SK-N-SH (cell line): ENCODE measurements around the gene ABHD8. TPM values are rescaled to one million over a fixed set of nuclear protein-coding genes. Genes with fewer than 3 reads are reported as not detected.

Experiments used
- CTCF ChIA-PET: fragments of 300-600, 350-600 bp; formaldehyde crosslinking; extraction: SDS; loops from one replicate; lab custom pipeline; 2021; lab: Yijun Ruan, JAX
- POLR2A ChIA-PET: fragments of 350-600 bp; sonication (Branson Sonifier 250); formaldehyde crosslinking; extraction: SDS; loops from one replicate; lab custom pipeline; 2020; ENCODE audit warnings: antibody characterized with exemption, inconsistent platforms; lab: Yijun Ruan, JAX
- DNase-seq: peaks from one replicate; pipeline ENCODE4 v3.0.0; 2012
- H2AFZ ChIP-seq: fragments of 200-600 bp; sonication (generic); 2 replicates; pipeline ENCODE4 v1.8.1; 2016; ENCODE audit warnings: antibody characterized with exemption, mild to moderate bottlenecking, low read depth
- H3F3A ChIP-seq: fragments of 200-600 bp; sonication (generic); replicated peaks from 2 replicates; pipeline ENCODE3; 2016; ENCODE audit warnings: antibody characterized with exemption, mild to moderate bottlenecking; ENCODE audit not compliant: insufficient read depth
- H3K27ac ChIP-seq, 2 experiments: fragments of 200-500 bp in 1 of 2; fragments of 200-600 bp in 1 of 2; sonication (Bioruptor generic) in 1 of 2; sonication (generic), shearing (Covaris generic) in 1 of 2; 2 replicates each; pipeline versions ENCODE4 v1.5.1 to v1.6.1; 2014 to 2016; ENCODE audit warnings: low read depth in 2 of 2, inconsistent platforms in 1 of 2, low read length in 1 of 2, mild to moderate bottlenecking in 1 of 2, mixed read lengths in 1 of 2
- H3K27me3 ChIP-seq: fragments of 200-600 bp; sonication (generic), shearing (Covaris generic); 2 replicates; pipeline ENCODE4 v1.6.1; 2016; ENCODE audit warnings: mixed run types; ENCODE audit not compliant: insufficient read depth
- H3K36me3 ChIP-seq, 2 experiments: fragments of 200-500 bp in 1 of 2; fragments of 200-600 bp in 1 of 2; sonication (Bioruptor generic) in 1 of 2; sonication (generic) in 1 of 2; replicated peaks in 1 of 2; 2 replicates each; pipeline versions ENCODE3 to v1.5.1; 2014 to 2016; ENCODE audit warnings: low read length in 1 of 2, mild to moderate bottlenecking in 1 of 2; ENCODE audit not compliant: insufficient read depth in 2 of 2, control insufficient read depth in 1 of 2
- H3K4me1 ChIP-seq, 2 experiments: fragments of 200-500 bp in 1 of 2; fragments of 200-600 bp in 1 of 2; sonication (Bioruptor generic) in 1 of 2; sonication (generic), shearing (Covaris generic) in 1 of 2; 2 replicates each; pipeline versions ENCODE4 v1.5.1 to v1.6.1; 2014 to 2016; ENCODE audit warnings: low read depth in 1 of 2, low read length in 1 of 2, mixed run types in 1 of 2; ENCODE audit not compliant: insufficient read depth in 2 of 2, control insufficient read depth in 1 of 2
- H3K4me2 ChIP-seq: fragments of 200-600 bp; sonication (generic), shearing (Covaris generic); 2 replicates; pipeline ENCODE4 v1.6.1; 2017; ENCODE audit warnings: mixed run types
- H3K4me3 ChIP-seq, 2 experiments: fragments of 200-500 bp in 1 of 2; fragments of 200-600 bp in 1 of 2; sonication (Bioruptor generic) in 1 of 2; sonication (generic), shearing (Covaris generic) in 1 of 2; 2 replicates each; pipeline versions ENCODE4 v1.5.1 to v1.8.1; 2014 to 2016; ENCODE audit warnings: low read depth in 2 of 2, inconsistent platforms in 1 of 2, low read length in 1 of 2, mild to moderate bottlenecking in 1 of 2, mixed read lengths in 1 of 2, moderate library complexity in 1 of 2
- H3K79me2 ChIP-seq: fragments of 200-600 bp; sonication (generic); 2 replicates; pipeline ENCODE4 v1.8.1; 2017; ENCODE audit warnings: mild to moderate bottlenecking; ENCODE audit not compliant: insufficient read depth
- H3K9ac ChIP-seq: fragments of 200-600 bp; sonication (generic); 2 replicates; pipeline ENCODE4 v1.6.1; 2017; ENCODE audit warnings: mixed run types
- H3K9me2 ChIP-seq: fragments of 200-600 bp; sonication (generic); 2 replicates; pipeline ENCODE4 v1.6.1; 2017; ENCODE audit warnings: mixed run types
- H3K9me3 ChIP-seq: fragments of 200-600 bp; sonication (generic); 2 replicates; pipeline ENCODE4 v1.6.1; 2017; ENCODE audit warnings: mixed run types, mild to moderate bottlenecking, moderate library complexity
- H4K20me1 ChIP-seq: fragments of 200-600 bp; sonication (generic); 2 replicates; pipeline ENCODE4 v1.6.1; 2017; ENCODE audit warnings: mild to moderate bottlenecking, mixed run types; ENCODE audit not compliant: insufficient read depth
- CTCF ChIP-seq: fragments of 200-600 bp; sonication (generic); IDR thresholded peaks from 2 replicates; pipeline ENCODE4 v1.6.1; 2017; ENCODE audit warnings: antibody characterized with exemption, mild to moderate bottlenecking, moderate library complexity
- ELF1 ChIP-seq: IDR thresholded peaks from 2 replicates; pipeline ENCODE4 v1.4.0; 2012
- EZH2phosphoT487 ChIP-seq: fragments of 200-600 bp; sonication (generic); IDR thresholded peaks from 2 replicates; pipeline ENCODE4 v1.6.1; 2017; ENCODE audit warnings: low read depth, mixed run types, mild to moderate bottlenecking, antibody characterized with exemption, moderate library complexity, borderline replicate concordance
- FOSL2 ChIP-seq: IDR thresholded peaks from 2 replicates; pipeline ENCODE4 v1.4.0; 2012; ENCODE audit warnings: low read depth, mild to moderate bottlenecking, moderate library complexity, borderline replicate concordance
- FOXJ3 ChIP-seq: sonication (generic); formaldehyde crosslinking; IDR thresholded peaks from 2 replicates; pipeline ENCODE4 v1.5.1; 2020; ENCODE audit warnings: mild to moderate bottlenecking, missing genetic modification reagents
- FOXM1 ChIP-seq: IDR thresholded peaks from 2 replicates; pipeline ENCODE4 v1.4.0; 2012; ENCODE audit warnings: low read depth, mild to moderate bottlenecking
- GABPA ChIP-seq: IDR thresholded peaks from 2 replicates; pipeline ENCODE4 v1.4.0; 2012; ENCODE audit warnings: low read depth, mild to moderate bottlenecking
- GATA2 ChIP-seq: sonication (generic); formaldehyde crosslinking; IDR thresholded peaks from 2 replicates; pipeline ENCODE4 v1.5.0; 2020; ENCODE audit warnings: mild to moderate bottlenecking, missing genetic modification reagents
- NRF1 ChIP-seq: IDR thresholded peaks from 2 replicates; pipeline ENCODE4 v1.6.1; 2012; ENCODE audit warnings: low read depth, mild to moderate bottlenecking, low read length
- POLR2AphosphoS5 ChIP-seq: IDR thresholded peaks from 2 replicates; pipeline ENCODE4 v1.6.1; 2012; ENCODE audit warnings: low read depth, low read length
- RCOR1 ChIP-seq: fragments of 150-350 bp; IDR thresholded peaks from 2 replicates; pipeline ENCODE4 v1.6.1; 2017; ENCODE audit warnings: antibody characterized with exemption, low read length
- REST ChIP-seq: IDR thresholded peaks from 2 replicates; pipeline ENCODE4 v1.6.1; 2012; ENCODE audit warnings: mild to moderate bottlenecking, low read depth, low read length, moderate library complexity
- RFX5 ChIP-seq: IDR thresholded peaks from 2 replicates; pipeline ENCODE4 v1.6.1; 2012; ENCODE audit warnings: mild to moderate bottlenecking, improper control_type of control experiment, low read length
- TCF12 ChIP-seq: IDR thresholded peaks from 2 replicates; pipeline ENCODE4 v1.4.0; 2012
- TEAD4 ChIP-seq: IDR thresholded peaks from 2 replicates; pipeline ENCODE4 v1.4.0; 2012; ENCODE audit warnings: mild to moderate bottlenecking, borderline replicate concordance; ENCODE audit not compliant: insufficient read depth
- USF1 ChIP-seq: IDR thresholded peaks from 2 replicates; pipeline ENCODE4 v1.4.0; 2012; ENCODE audit warnings: low read depth, borderline replicate concordance
- YY1 ChIP-seq: IDR thresholded peaks from 2 replicates; pipeline ENCODE4 v1.4.0; 2012; ENCODE audit warnings: low read depth, mild to moderate bottlenecking
- ZBTB33 ChIP-seq: IDR thresholded peaks from 2 replicates; pipeline ENCODE4 v1.4.0; 2012; ENCODE audit warnings: low read depth, borderline replicate concordance
- WGBS: methylation state at CpG from one replicate; pipeline ENCODE4 v1.1.6; 2017; ENCODE audit warnings: low lambda C conversion rate; 5-methylcytosine and 5-hydroxymethylcytosine counted together
- polyA plus RNA-seq, 3 experiments: library from polyadenylated mRNA; depleted of rRNA; stranded (reverse); fragments of >200 nt; gene quantifications; 2 replicates each; pipeline ENCODE4 v1.2.3, GENCODE V29; 2012

The ABHD8 gene
- polyA plus RNA-seq, 1 of the 3 experiments (the other 2 are of a cell fraction), result 11.1 TPM

- Histone ChIP-seq H3K4me1 (peaks cover 0 to 2% of the 10 kb centered on the region in 2 experiments; a peak in 1 of 4 replicates), H3K4me3 (no peak overlapping the region), H2AFZ (no peak overlapping the region), H3K27me3 (no peaks in the 10 kb centered on the region), H3K9ac (no peak overlapping the region), H3K36me3 (peaks cover 0 to 13% of the 10 kb centered on the region in 2 experiments), H4K20me1 (no peaks in the 10 kb centered on the region), H3K4me2 (no peak overlapping the region), H3K9me3 (no peaks in the 10 kb centered on the region), H3K79me2 (no peaks in the 10 kb centered on the region), H3K9me2 (no peaks in the 10 kb centered on the region), H3F3A (peaks cover 2% of the 10 kb centered on the region), H3K27ac (no peak overlapping the region)
- peak; percentile 85 for DNase-seq
- POLR2A ChIA-PET, result interaction anchor here (1.1 kb wide), 1 partner anchor 19 kb away, joined by 4 read pairs; the partner anchor contains the start of gene DDA1
- TF ChIP-seq YY1 (no peak), ELF1 (no peak), GABPA (no peak), POLR2AphosphoS5 (no peak), USF1 (no peak), TEAD4 (no peak), NRF1 (no peak), TCF12 (no peak), CTCF (no peak), RFX5 (no peak)
- CTCF ChIA-PET, result interaction anchor here (1.3 kb wide), 1 partner anchor 16 kb away, joined by 4 read pairs; no protein-coding TSS in a partner anchor
- 76% methylated on average over 32 of the region's 64 CpGs for WGBS
Observed at GRCh38 chr19:17327654-17328516, 24.7 kb upstream of the ABHD8 start.

- Histone ChIP-seq H4K20me1 (no peaks in the 10 kb centered on the region), H3K4me2 (no peak overlapping the region), H3F3A (no peaks in the 10 kb centered on the region), H2AFZ (no peak overlapping the region), H3K36me3 (peaks cover 0 to 18% of the 10 kb centered on the region in 2 experiments), H3K9me2 (no peaks in the 10 kb centered on the region), H3K4me3 (no peak overlapping the region), H3K9me3 (no peaks in the 10 kb centered on the region), H3K79me2 (no peaks in the 10 kb centered on the region), H3K9ac (no peak overlapping the region), H3K4me1 (no peaks in the 10 kb centered on the region), H3K27ac (no peak overlapping the region), H3K27me3 (no peaks in the 10 kb centered on the region)
- ChIA-PET POLR2A (interaction anchor here (1.1 kb wide), 1 partner anchor 18 kb away, joined by 4 read pairs; the partner anchor contains the start of gene DDA1), CTCF (interaction anchor here (1.3 kb wide), 1 partner anchor 15 kb away, joined by 4 read pairs; no protein-coding TSS in a partner anchor)
- WGBS, result 96% methylated on average over 23 of the region's 27 CpGs
- no peak for DNase-seq
- TF ChIP-seq FOXJ3 (CRISPR knock-in tag) (no peak), REST (no peak), FOXM1 (no peak), FOSL2 (no peak), GATA2 (CRISPR knock-in tag) (no peak), RFX5 (no peak), EZH2phosphoT487 (no peak), ZBTB33 (no peak), YY1 (no peak), RCOR1 (no peak)
Observed at GRCh38 chr19:17327068-17327653, 23.9 kb upstream of the ABHD8 start.
